Gastroesophageal sphincter (tissue), 4 donors: ENCODE results near the gene CNKSR2. TPM values are rescaled to one million over a fixed set of nuclear protein-coding genes. Genes with fewer than 3 reads are reported as not detected.

Source experiments
- ATAC-seq: fragments of 150-250 bp; one replicate; pipeline ENCODE4 v1.9.1; 2016; ENCODE audit warnings: mild to moderate bottlenecking, moderate library complexity
- H3K27ac ChIP-seq, 4 donors: fragments of 200-600 bp; sonication (generic) in 3 of 4; 1 replicate in 3 of 4; 2 replicates in 1 of 4; pipeline ENCODE4 v1.5.1; 2016 to 2019
- H3K27me3 ChIP-seq: fragments of 200-600 bp; sonication (generic); one replicate; pipeline ENCODE4 v1.5.1; 2019
- H3K36me3 ChIP-seq, 2 donors: fragments of 200-600 bp; sonication (generic); one replicate each; pipeline ENCODE4 v1.5.1; 2019; ENCODE audit warnings: control low read depth in 1 of 2
- H3K4me1 ChIP-seq, 3 donors: fragments of 200-600 bp; sonication (generic); 1 replicate in 2 of 3; 2 replicates in 1 of 3; pipeline ENCODE4 v1.5.1; 2016 to 2019; ENCODE audit warnings: control low read depth in 2 of 3
- H3K4me3 ChIP-seq, 2 donors: fragments of 200-600 bp; sonication (generic); one replicate each; pipeline ENCODE4 v1.5.1; 2019; ENCODE audit warnings: mild to moderate bottlenecking in 1 of 2, moderate library complexity in 1 of 2
- H3K9me3 ChIP-seq, 3 donors: fragments of 200-600 bp; sonication (generic); one replicate each; pipeline ENCODE4 v1.5.1; 2017 to 2019; ENCODE audit warnings: control low read depth in 2 of 3
- EP300 ChIP-seq: sonication (generic); formaldehyde crosslinking; IDR thresholded peaks from one replicate; pipeline ENCODE4 v1.6.1; 2017; ENCODE audit warnings: antibody characterized with exemption, mild to moderate bottlenecking
- POLR2A ChIP-seq, 2 donors: fragments of 450-650 bp; IDR thresholded peaks; one replicate each; pipeline ENCODE4 v1.6.1; 2017; ENCODE audit warnings: antibody characterized with exemption in 2 of 2, mild to moderate bottlenecking in 2 of 2, moderate library complexity in 1 of 2
- POLR2AphosphoS5 ChIP-seq: sonication (generic); formaldehyde crosslinking; IDR thresholded peaks from one replicate; pipeline ENCODE4 v1.6.1; 2017; ENCODE audit warnings: antibody characterized with exemption
- WGBS, 2 donors: methylation state at CpG; one replicate each; pipeline ENCODE4 v1.1.5; 2018; ENCODE audit warnings: low coverage in 1 of 2; 5-methylcytosine and 5-hydroxymethylcytosine counted together
- total RNA-seq, 4 donors: library from RNA; depleted of rRNA; stranded (reverse); fragments of >200 nt; gene quantifications; one replicate each; pipeline ENCODE4 v1.1.0, GENCODE V29; 2016
- TF ChIP-seq, protein P1 (sequence below), 4 experiments: fragments of 200-600 bp in 2 of 4; fragments of 450-650 bp in 2 of 4; sonication (generic) in 1 of 4; IDR thresholded peaks; one replicate each; pipeline ENCODE4 v1.5.1; 2017 to 2019; ENCODE audit warnings: antibody characterized with exemption in 4 of 4, mild to moderate bottlenecking in 2 of 4, moderate library complexity in 2 of 4

The CNKSR2 gene
- total RNA-seq, 4 donors from 2014 or later = 7.9 to 55.3 (median 20.6) TPM

DNA sequence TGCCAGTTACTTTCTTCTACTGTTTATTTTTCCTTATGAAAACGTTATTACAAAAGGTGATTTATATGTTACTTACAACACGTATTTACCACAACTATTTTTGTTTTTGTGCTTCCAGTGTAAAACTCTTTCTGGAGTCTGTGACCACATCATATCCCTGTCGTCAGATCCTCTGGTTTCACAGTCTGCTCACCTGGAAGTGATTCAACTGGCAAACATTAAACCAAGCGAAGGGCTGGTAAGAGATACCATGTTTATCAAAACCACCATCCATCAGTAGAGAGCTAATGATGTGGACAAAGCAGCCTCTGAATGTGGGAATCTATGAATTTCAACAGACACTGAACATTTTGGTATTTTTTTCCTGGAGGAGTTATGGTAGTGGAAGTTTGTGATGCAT is 116.1 kb downstream of the CNKSR2 start:
- no peak overlapping the region for H3K4me3 ChIP-seq
- H3K4me1 ChIP-seq = no peaks in the 10 kb centered on the region
- 49 to 71% methylated on average over 4 of the region's 4 CpGs for WGBS, 2 donors
- no peaks in the 10 kb centered on the region for H3K27me3 ChIP-seq
- H3K9me3 ChIP-seq = no peaks in the 10 kb centered on the region
- TF ChIP-seq, protein P1, sequence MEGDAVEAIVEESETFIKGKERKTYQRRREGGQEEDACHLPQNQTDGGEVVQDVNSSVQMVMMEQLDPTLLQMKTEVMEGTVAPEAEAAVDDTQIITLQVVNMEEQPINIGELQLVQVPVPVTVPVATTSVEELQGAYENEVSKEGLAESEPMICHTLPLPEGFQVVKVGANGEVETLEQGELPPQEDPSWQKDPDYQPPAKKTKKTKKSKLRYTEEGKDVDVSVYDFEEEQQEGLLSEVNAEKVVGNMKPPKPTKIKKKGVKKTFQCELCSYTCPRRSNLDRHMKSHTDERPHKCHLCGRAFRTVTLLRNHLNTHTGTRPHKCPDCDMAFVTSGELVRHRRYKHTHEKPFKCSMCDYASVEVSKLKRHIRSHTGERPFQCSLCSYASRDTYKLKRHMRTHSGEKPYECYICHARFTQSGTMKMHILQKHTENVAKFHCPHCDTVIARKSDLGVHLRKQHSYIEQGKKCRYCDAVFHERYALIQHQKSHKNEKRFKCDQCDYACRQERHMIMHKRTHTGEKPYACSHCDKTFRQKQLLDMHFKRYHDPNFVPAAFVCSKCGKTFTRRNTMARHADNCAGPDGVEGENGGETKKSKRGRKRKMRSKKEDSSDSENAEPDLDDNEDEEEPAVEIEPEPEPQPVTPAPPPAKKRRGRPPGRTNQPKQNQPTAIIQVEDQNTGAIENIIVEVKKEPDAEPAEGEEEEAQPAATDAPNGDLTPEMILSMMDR (IDR thresholded peaks at IDR 0.05) = no peak
- no peak for TF ChIP-seq POLR2AphosphoS5
- no peak for TF ChIP-seq POLR2A (IDR thresholded peaks at IDR 0.05)
- TF ChIP-seq EP300 = no peak
- H3K27ac ChIP-seq = no peak overlapping the region
- ATAC-seq = no peak
- no peaks in the 10 kb centered on the region for H3K36me3 ChIP-seq

DNA sequence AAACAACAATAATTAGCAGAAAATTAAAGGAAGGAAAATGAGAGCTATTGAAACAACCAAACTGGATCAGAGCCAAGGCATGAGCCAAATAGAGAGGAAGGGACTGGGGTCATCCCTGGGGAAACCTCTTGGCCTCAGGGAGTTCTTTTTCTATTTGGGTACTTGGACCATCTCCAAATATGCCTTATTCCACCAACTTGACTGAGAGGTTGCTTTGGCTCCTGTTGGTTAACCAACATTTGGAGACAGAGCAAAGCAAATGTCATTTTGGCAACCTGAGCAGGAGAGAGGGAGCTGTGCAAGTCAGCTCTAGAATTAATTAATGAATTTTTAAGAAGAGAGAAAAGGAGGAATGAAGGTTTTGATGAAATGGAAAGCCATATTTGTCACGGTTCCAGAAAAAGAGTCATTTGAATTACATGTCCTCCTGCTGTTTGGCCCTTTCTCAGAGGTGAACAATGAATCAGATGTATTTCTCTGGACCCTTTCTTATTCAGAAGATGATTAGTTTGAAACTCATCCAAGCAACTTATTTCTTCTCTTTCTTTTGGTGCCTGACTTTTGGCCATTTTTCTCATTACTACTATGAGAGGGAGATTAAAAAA is 119.1 kb downstream of the CNKSR2 start:
- no peak overlapping the region for H3K4me3 ChIP-seq
- H3K36me3 ChIP-seq = no peaks in the 10 kb centered on the region
- no peaks in the 10 kb centered on the region for H3K9me3 ChIP-seq
- 38 to 86% methylated on average over 1 of the region's 1 CpG for WGBS, 2 donors
- H3K4me1 ChIP-seq = no peaks in the 10 kb centered on the region
- H3K27me3 ChIP-seq = no peaks in the 10 kb centered on the region
- ATAC-seq = no peak
- H3K27ac ChIP-seq = no peak overlapping the region
- no peak for TF ChIP-seq EP300
- no peak for TF ChIP-seq POLR2A (IDR thresholded peaks at IDR 0.05)
- no peak for TF ChIP-seq POLR2AphosphoS5
- TF ChIP-seq, protein P1 (IDR thresholded peaks at IDR 0.05) = no peak

DNA sequence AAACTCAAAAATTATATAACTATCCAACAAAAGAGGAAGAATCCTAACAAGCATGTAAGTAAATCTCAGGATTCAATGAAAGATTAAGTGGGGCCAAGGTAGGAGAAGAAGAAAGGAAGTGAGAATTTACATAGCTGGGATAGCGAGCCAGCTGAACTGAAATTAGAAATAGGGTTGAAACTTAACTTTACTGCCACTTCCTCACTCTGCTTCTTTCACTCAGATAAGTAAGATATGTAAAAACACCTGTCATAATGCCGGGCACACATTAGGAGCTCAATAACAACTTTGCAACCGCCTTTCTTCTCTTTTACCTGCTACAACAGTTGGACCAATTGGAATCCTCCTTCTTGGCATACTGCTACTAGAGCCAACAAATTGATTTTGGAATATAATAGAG is 129.4 kb downstream of the CNKSR2 start:
- no peak for ATAC-seq
- H3K4me3 ChIP-seq = no peak overlapping the region
- 89 to 90% methylated on average over 2 to 3 of the region's 3 CpGs for WGBS, 2 donors
- TF ChIP-seq POLR2A (IDR thresholded peaks at IDR 0.05) = no peak
- no peak for TF ChIP-seq POLR2AphosphoS5
- TF ChIP-seq, protein P1 (IDR thresholded peaks at IDR 0.05) = no peak
- TF ChIP-seq EP300 = no peak
- H3K36me3 ChIP-seq = no peaks in the 10 kb centered on the region
- H3K27me3 ChIP-seq = no peaks in the 10 kb centered on the region
- H3K27ac ChIP-seq = no peak overlapping the region
- no peaks in the 10 kb centered on the region for H3K9me3 ChIP-seq
- no peaks in the 10 kb centered on the region for H3K4me1 ChIP-seq

DNA sequence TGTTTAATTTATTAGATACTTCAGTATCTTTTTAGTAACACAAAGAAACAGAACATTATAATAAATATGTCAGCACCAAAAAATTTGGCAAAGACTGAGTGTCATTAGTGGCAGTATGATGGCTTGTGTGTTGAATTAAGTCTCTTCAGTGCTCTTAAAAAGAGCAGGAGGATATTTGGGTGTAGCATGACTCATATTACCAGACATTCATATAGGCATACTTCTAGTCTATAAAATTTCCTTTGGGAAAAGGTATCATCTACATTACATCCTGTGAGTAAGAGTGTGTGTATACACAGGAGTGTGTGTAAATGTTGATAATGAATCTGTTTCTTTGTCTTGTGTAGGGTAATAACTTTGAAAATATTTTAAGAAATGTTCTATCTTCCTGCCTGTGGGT is 135.7 kb downstream of the CNKSR2 start:
- no peak overlapping the region for H3K4me3 ChIP-seq
- no peaks in the 10 kb centered on the region for H3K4me1 ChIP-seq
- no peaks in the 10 kb centered on the region for H3K27me3 ChIP-seq
- H3K9me3 ChIP-seq = no peaks in the 10 kb centered on the region
- H3K36me3 ChIP-seq = no peaks in the 10 kb centered on the region
- no peak overlapping the region for H3K27ac ChIP-seq
- no peak for ATAC-seq
- TF ChIP-seq POLR2A (IDR thresholded peaks at IDR 0.05) (no peak), EP300 (no peak), POLR2AphosphoS5 (no peak)
- TF ChIP-seq, protein P1 (IDR thresholded peaks at IDR 0.05) = no peak

DNA sequence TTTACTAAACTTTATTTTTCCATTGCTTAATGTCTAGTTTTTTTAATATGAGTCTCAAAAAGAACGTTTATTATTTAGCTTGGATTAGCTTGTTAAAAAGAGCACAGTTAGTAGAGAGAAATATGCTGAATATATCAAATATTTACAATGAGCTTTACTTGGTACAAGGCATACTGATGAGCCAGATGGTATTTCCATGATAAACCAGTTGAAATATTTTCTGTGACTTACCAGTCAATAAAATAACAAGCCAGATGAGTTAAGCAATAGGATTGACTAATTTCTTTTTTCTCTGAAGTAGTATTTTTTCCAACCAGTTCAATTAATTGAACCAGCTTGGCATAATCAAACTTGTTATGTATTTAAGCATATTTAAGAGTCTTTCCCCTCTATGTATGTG is 149.8 kb downstream of the CNKSR2 start:
- no peak overlapping the region for H3K27ac ChIP-seq
- no peak overlapping the region for H3K4me3 ChIP-seq
- no peaks in the 10 kb centered on the region for H3K4me1 ChIP-seq
- no peak for ATAC-seq
- H3K9me3 ChIP-seq = no peaks in the 10 kb centered on the region
- TF ChIP-seq, protein P1 (IDR thresholded peaks at IDR 0.05) = no peak
- TF ChIP-seq POLR2AphosphoS5 = no peak
- TF ChIP-seq POLR2A (IDR thresholded peaks at IDR 0.05) = no peak
- no peak for TF ChIP-seq EP300
- 0 to 25% methylated on average over 1 of the region's 1 CpG for WGBS, 2 donors
- no peaks in the 10 kb centered on the region for H3K36me3 ChIP-seq
- H3K27me3 ChIP-seq = no peaks in the 10 kb centered on the region
